Fibroblast of mammary gland (primary cell): ENCODE data around the gene FAM83E.

Experiments used
- DNase-seq: peaks from one replicate; pipeline ENCODE4 v3.0.0-alpha.2; 2010; ENCODE audit warnings: low read depth
- H3K4me3 ChIP-seq: 2 replicates; pipeline ENCODE4 v1.5.1; 2011; ENCODE audit warnings: low read depth, mild to moderate bottlenecking, low read length, moderate library complexity; ENCODE audit not compliant: control insufficient read depth
- TF ChIP-seq, protein P1 (sequence below): conservative IDR thresholded peaks from 2 replicates; pipeline ENCODE4 v1.5.1; 2011; ENCODE audit warnings: low read depth, low read length, inconsistent platforms; ENCODE audit not compliant: control insufficient read depth, insufficient read depth

Gene FAM83E

GRCh38 chr19:48614436-48615230 is at the start of gene FAM83E:
FAM83E (minus strand) TSS chr19:48615076; CDS start chr19:48613372, 1,704 bp downstream.
- DNase-seq, result no peak
- no peak within 1 kb of the TSS for H3K4me3 ChIP-seq
- TF ChIP-seq, protein P1, sequence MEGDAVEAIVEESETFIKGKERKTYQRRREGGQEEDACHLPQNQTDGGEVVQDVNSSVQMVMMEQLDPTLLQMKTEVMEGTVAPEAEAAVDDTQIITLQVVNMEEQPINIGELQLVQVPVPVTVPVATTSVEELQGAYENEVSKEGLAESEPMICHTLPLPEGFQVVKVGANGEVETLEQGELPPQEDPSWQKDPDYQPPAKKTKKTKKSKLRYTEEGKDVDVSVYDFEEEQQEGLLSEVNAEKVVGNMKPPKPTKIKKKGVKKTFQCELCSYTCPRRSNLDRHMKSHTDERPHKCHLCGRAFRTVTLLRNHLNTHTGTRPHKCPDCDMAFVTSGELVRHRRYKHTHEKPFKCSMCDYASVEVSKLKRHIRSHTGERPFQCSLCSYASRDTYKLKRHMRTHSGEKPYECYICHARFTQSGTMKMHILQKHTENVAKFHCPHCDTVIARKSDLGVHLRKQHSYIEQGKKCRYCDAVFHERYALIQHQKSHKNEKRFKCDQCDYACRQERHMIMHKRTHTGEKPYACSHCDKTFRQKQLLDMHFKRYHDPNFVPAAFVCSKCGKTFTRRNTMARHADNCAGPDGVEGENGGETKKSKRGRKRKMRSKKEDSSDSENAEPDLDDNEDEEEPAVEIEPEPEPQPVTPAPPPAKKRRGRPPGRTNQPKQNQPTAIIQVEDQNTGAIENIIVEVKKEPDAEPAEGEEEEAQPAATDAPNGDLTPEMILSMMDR, result no peak

DNA sequence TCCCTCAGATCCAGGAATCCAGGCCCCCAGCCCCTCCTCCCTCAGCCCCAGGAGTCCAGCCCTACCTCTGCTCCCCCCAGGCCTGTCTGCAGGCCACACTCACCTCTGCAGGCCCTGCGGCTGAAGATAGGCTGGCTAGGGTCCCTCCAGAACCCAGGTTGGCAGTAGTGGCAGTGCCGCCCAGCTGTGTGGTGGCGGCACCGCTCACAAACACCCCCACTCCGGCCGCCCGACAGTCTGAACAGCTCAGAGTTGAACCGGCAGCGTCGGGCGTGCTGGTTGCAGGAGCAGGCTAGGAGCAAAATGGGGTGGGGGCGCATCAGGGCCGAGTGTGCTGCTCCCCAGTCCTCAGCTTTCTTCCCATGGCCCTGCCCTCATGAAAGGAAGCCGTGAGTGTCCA is 49.6 kb upstream of the FAM83E start:
- no peak for DNase-seq
- TF ChIP-seq, protein P1, result no peak
- H3K4me3 ChIP-seq, result no peak overlapping the region

GRCh38 chr19:48663667-48664066 is 48.8 kb upstream of the FAM83E start:
- TF ChIP-seq, protein P1, result no peak
- DNase-seq, result no peak

DNA sequence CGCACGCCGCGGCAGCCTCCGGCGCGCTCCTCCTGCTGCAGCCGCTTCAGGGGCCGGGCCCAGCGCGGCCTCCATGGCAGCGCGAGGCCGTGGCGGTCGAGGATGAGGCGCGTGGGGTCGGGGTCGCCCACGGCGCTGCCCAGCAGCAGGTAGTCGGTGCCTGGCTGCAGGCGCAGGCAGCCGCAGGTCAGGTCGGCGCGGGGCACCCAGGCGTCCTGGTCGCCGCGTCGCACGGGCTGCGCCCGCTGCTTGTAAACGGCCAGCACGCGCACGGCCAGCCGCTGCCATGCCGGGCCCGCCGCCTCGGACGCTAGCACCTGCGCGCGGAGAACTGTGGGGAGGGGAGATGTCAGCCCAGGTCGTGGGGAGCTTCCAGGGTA is 46.8 kb upstream of the FAM83E start:
- DNase-seq, result no peak
- H3K4me3 ChIP-seq, result no peak overlapping the region
- TF ChIP-seq, protein P1, result no peak

More at GRCh38 chr19:48663667-48664066, 48.8 kb upstream of the FAM83E start:
- no peak overlapping the region for H3K4me3 ChIP-seq

DNA sequence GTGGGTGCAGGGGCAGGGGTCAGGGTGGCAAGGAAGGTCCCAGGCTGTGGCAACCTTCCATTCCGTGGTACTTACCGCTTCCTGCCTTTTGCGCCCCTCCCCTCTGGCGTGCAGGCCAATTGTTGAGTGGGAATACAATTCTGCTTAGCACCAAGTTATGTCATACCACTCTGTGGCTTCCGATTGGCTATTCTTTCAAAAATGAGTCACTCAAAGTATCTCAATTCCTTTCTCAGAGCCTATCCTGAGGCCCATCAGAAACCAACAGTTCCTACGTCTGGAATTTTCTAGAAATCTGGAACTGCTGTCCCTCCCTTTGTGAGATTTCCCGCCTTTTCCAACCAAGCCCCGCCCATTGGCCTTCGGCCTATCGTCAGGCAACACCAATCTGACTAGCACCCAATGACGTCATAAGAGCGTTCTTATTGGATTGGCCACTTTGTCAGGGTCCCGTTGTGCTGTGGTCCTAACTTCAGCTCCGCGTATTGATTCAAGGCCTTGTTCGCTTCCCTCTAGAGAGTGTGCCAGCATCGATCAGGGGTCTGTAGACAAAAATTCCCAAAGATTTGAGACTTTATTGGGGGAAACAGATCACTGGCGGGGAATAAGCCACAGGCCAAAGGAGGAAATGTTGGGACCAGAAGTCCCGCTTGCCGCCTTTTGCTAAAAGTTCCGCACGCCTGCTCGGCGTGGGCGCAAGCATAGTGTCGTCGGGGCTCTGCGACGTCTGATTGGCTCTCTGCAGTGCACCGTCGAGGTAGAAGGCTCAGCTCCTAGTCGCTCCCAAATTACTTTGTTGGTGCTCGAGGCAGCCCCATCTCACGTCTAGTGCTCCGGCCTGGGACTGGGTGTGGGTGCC is 46.2 kb upstream of the FAM83E start:
- DNase-seq, result peak; percentile 90
- TF ChIP-seq, protein P1, result no peak
- no peak overlapping the region for H3K4me3 ChIP-seq

DNA sequence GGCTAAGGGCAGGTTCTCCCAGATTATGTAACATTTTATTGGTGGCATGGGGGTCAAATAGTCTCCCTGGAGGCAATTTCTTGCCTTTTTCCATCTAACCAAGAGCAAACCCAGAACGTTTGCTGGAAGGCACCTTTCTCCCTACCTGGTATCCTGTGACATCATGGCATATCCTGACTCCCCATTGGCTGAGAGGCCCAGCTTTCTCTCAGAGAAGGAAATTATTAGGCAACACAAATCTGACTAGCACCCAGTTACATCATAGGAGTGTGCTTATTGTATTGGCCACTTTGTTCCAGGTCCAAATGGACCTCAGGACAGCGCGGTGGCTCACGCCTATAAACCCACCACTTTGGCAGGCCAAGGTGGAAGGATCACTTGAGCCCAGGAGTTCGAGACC is 44.9 kb upstream of the FAM83E start:
- TF ChIP-seq, protein P1, result no peak
- peak; percentile 20 for DNase-seq
- no peak overlapping the region for H3K4me3 ChIP-seq
